ENCODE measurements around the gene RUFY3.

GRCh38 chr4:70815370-70815769 lies 93.6 kb downstream of the RUFY3 start:
- TF ChIP-seq CTCF (IDR thresholded peaks at IDR 0.05) (no peak), POLR2A (IDR thresholded peaks at IDR 0.05) (no peak)
